ENCODE measurements around the gene FBXO22.
"Not testable (repeated sequence)": the region's sequence is repeated elsewhere in the genome, so short reads cannot be mapped to it uniquely, and the experiment has no call there.

FBXO22 gene

DNA sequence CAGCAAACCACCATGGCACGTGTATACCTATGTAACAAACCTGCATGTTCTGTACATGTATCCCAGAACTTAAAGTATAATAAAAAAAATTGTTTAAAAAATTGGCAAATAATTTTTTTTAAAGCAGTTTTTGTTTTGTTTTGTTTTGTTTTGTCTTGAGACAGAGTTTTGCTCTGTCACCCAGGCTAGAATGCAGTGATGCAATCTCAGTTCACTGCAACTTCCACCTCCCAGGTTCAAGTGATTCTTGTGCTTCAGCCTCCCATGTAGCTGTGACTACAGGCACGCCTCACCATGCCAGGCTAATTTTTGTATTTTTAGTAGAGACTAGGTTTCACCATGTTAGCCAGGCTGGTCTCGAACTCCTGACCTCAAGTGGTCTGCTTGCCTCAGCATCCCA lies 81.0 kb downstream of the FBXO22 start:
- DNase-seq = not testable (repeated sequence)

DNA sequence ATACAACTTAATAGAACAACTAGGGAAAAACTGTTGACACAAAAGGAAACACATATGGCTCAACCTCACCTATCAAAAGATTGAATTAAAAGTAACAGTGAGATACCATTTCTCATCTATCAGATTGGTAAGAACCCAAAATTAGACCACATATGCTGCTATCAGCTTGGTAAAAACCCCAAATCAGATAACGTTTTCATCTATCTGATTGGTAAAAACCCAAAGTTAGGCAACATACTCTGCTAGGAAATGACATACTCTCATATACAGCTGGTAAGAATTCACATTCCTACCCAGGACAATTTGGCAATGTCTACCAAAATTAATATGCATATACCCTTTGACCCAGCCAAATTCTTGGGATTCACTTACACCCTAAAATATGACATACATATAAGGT lies 82.3 kb downstream of the FBXO22 start:
- DNase-seq = no peak

DNA sequence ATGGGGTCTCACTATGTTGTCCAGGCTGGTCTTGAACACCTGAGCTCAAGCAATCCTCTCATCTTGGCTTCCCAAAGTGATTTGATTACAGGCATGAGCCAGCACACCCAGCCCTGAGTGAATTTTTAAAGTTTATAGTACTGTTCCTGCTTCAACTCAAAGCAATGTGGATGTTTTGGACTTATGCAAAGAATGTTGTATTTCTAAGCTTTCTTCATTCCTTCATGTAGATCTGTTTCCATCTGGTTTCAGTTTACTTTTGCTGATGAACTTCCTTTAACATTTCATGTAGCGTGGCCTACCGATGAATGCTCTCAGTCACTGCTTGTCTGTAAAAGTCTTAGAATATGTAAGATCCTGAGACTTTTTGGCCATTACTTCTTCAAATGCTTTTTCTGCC lies 85.4 kb downstream of the FBXO22 start:
- DNase-seq = peak; percentile 42

DNA sequence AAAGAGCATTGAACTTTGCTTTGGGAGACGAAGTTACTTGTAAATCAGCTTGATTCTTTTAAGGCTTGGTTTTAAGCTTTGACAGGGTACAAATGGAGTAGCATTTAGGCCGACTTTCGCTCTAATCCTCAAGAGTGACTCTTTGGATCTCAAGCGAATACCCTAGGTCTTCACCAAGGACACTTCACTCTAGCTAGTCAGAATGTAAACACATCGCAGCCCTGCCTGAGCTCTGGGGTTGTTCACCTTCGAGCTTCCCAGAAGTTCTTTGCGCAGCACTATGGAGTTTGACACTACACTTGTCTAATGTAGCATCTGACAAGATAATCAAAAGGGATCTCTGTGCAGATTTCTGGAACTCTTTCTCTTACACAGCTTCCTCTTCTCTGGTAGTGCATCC lies 86.2 kb downstream of the FBXO22 start:
- no peak for DNase-seq

All from fibroblast of upper back skin (primary cell).